Kidney (tissue), 14 donors: ENCODE results near the gene RNH1. TPM values are rescaled to one million over a fixed set of nuclear protein-coding genes. Genes with fewer than 3 reads are reported as not detected.

ENCODE experiments used
- DNase-seq, 5 donors: peaks; one replicate each; pipeline ENCODE4 v3.0.0-alpha.2; 2013 to 2020
- FAIRE-seq: peaks from 2 replicates; lab custom pipeline; 2012; peaks lifted over from hg19 to GRCh38; lab: Jason Lieb, UNC
- H3K27ac ChIP-seq, 2 donors: one replicate each; pipeline ENCODE4 v1.7.0; 2013; ENCODE audit warnings: low read depth in 2 of 2, low read length in 2 of 2, inconsistent platforms in 1 of 2
- H3K27me3 ChIP-seq: one replicate; pipeline ENCODE4 v1.7.1; 2013; ENCODE audit warnings: low read length, inconsistent platforms; ENCODE audit not compliant: control insufficient read depth, insufficient read depth
- H3K36me3 ChIP-seq, 3 donors: one replicate each; pipeline versions ENCODE4 v1.7.0 to v1.7.1; 2013; ENCODE audit warnings: low read length in 3 of 3, control low read depth in 1 of 3, inconsistent platforms in 1 of 3; ENCODE audit not compliant: insufficient read depth in 3 of 3, control insufficient read depth in 2 of 3
- H3K4me1 ChIP-seq, 3 donors: one replicate each; pipeline versions ENCODE4 v1.7.0 to v1.7.1; 2013; ENCODE audit warnings: low read length in 3 of 3, inconsistent platforms in 1 of 3, low read depth in 1 of 3; ENCODE audit not compliant: control insufficient read depth in 2 of 3, insufficient read depth in 2 of 3
- H3K4me3 ChIP-seq, 3 donors: one replicate each; pipeline versions ENCODE4 v1.7.0 to v1.8.1; 2013; ENCODE audit warnings: low read length in 3 of 3, control low read depth in 1 of 3, inconsistent platforms in 1 of 3
- H3K9ac ChIP-seq, 3 donors: one replicate each; pipeline versions ENCODE4 v1.7.0 to v1.7.1; 2013; ENCODE audit warnings: low read length in 3 of 3, control low read depth in 1 of 3, inconsistent platforms in 1 of 3
- H3K9me3 ChIP-seq, 3 donors: one replicate each; pipeline versions ENCODE4 v1.7.0 to v1.7.1; 2013; ENCODE audit warnings: low read length in 3 of 3, control low read depth in 1 of 3, inconsistent platforms in 1 of 3; ENCODE audit not compliant: control insufficient read depth in 2 of 3, insufficient read depth in 1 of 3
- CTCF ChIP-seq: IDR thresholded peaks from 3 replicates; pipeline ENCODE4 v1.5.1; 2012; ENCODE audit warnings: mild to moderate bottlenecking, moderate library complexity, borderline replicate concordance; ENCODE audit not compliant: insufficient read depth; ENCODE audit errors: extremely low read depth
- intact Hi-C: fragments of 100-400 bp; cut with DNase I; formaldehyde crosslinking; loops from one replicate; pipeline ENCODE4 v1.11.1; 2022
- polyA plus RNA-seq: library from polyadenylated mRNA; stranded (reverse); fragments of 350-450 nt; fragmentation: Illumina TruSeq; extraction: RNeasy Lipid Tissue Mini Kit (QIAGEN cat#74804); gene quantifications from one replicate; pipeline ENCODE4 v1.2.3, GENCODE V29; 2014; ENCODE audit warnings: low read depth, low replicate concordance; ENCODE audit not compliant: insufficient read depth
- total RNA-seq: library from RNA; stranded (reverse); fragmentation: NEBNext Ultra II Directional; extraction: Animal tissue kit (Norgen Biotek cat#: 25700); gene quantifications from one replicate; pipeline ENCODE4 v1.2.1, GENCODE V29; 2021
- donor health status: control.
- donor health status: control.
- donor health status: control.
- donor health status: control.
- donor health status: control.
- donor health status: DM: yes; HTN: yes; CAD: no.
- donor health status: Normal renal cell carcinoma (clear cell type).

RNH1 gene
- total and polyA plus RNA-seq, 2 donors from 2014 or later: 171 to 191 TPM

- Histone ChIP-seq H3K27ac (no peak overlapping the region), H3K9ac (no peak overlapping the region), H3K36me3 (peaks cover 0 to 9% (median 4%) of the 10 kb centered on the region in 3 donors), H3K4me3 (no peak overlapping the region), H3K9me3 (no peaks in the 10 kb centered on the region), H3K27me3 (no peaks in the 10 kb centered on the region), H3K4me1 (no peaks in the 10 kb centered on the region)
- intact Hi-C loops: no loop called here
- TF ChIP-seq CTCF: no peak
- DNase-seq (peak in 2 of 5 donors; percentile 35 to 49), FAIRE-seq (no peak)
Observed at GRCh38 chr11:490930-491260, 16.1 kb downstream of the RNH1 start.

DNA sequence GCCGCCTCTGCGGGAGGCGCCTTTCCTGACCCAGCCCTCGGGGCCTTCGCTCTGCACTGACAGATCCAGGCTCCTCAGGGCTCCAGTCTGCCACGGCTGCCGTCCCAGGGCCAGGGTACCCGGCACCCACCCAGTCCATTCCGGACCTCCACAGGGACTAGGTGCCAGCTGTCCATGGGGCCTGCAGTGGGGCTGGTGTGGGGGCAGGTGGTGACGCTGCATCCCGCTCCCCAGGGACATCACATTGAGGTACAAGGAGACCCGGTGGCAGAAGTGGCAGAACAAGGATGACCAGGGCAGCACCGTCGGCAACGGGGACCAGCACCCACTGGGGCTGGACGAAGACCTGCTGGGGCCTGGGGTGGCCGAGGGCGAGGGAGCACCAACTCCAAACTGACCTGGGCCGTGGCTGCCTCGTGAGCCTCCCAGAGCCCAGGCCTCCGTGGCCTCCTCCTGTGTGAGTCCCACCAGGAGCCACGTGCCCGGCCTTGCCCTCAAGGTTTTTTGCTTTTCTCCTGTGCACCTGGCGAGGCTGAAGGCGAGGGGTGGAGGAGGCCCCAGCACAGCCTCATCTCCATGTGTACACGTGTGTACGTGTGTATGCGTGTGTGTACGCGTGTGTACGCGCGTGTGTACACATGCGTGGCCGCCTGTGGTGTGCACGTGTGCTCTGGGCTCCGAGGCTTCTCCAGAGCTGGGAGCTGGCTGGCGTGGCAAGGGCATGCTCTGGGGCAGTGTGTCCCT lies 16.7 kb downstream of the RNH1 start:
- FAIRE-seq (no peak), DNase-seq (no peak)
- H3K9ac ChIP-seq: no peak overlapping the region
- peaks cover 0 to 4% (median under 1%) of the 10 kb centered on the region in 3 donors for H3K36me3 ChIP-seq
- no peaks in the 10 kb centered on the region for H3K4me1 ChIP-seq
- H3K27me3 ChIP-seq: no peaks in the 10 kb centered on the region
- no peak overlapping the region for H3K27ac ChIP-seq
- no peak for TF ChIP-seq CTCF
- no peaks in the 10 kb centered on the region for H3K9me3 ChIP-seq
- H3K4me3 ChIP-seq: no peak overlapping the region
- intact Hi-C loops: no loop called here

DNA sequence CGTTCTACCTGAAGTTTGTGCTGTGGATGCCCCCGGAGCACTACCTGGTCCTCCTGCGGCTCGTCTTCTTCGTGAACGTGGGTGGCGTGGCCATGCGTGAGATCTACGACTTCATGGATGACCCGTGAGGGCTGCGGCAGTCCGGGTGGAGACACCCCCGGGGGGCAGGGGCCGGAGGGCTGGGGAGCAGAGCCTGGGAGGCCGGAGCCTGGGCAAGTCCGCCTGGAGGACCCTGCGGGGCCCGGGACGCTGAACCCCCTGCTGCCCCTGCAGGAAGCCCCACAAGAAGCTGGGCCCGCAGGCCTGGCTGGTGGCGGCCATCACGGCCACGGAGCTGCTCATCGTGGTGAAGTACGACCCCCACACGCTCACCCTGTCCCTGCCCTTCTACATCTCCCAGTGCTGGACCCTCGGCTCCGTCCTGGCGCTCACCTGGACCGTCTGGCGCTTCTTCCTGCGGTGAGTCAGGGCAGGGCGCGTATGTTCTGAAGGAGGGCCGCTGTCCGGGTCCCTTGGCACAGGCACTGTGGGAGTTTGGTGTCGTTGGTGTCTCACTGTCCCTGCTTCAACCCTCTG lies 17.3 kb downstream of the RNH1 start:
- Histone ChIP-seq H3K27me3 (no peaks in the 10 kb centered on the region), H3K4me3 (no peak overlapping the region), H3K36me3 (peaks cover 0 to 4% (median 0%) of the 10 kb centered on the region in 3 donors), H3K9me3 (no peaks in the 10 kb centered on the region), H3K9ac (no peak overlapping the region), H3K27ac (no peak overlapping the region), H3K4me1 (no peaks in the 10 kb centered on the region)
- DNase-seq (peak in 1 of 5 donors; percentile 70), FAIRE-seq (no peak)
- no peak for TF ChIP-seq CTCF
- intact Hi-C loops: no loop called here
